Measurements from ENCODE around the gene ATP2B2. TPM values are rescaled to one million over a fixed set of nuclear protein-coding genes. Genes with fewer than 3 reads are reported as not detected.

The ATP2B2 gene
- polyA plus RNA-seq, 2 of the 4 experiments (the other 2 are of a cell fraction) = 0.03 to 0.04 TPM

GRCh38 chr3:10335190-10335738, 170.1 kb downstream of the ATP2B2 start:
- CTCF ChIA-PET = interaction anchor here (0.6 to 2.2 kb wide), 6 partner anchors 9 to 404 kb away, joined by 3 to 26 read pairs (median 3); no protein-coding TSS in a partner anchor
- POLR2A ChIA-PET = no interaction called here
- WGBS (ENCODE audit: missing lambda C conversion rate) = 27% methylated on average over 4 of the region's 4 CpGs
- TF ChIP-seq RCOR1 (IDR thresholded peaks at IDR 0.05; ENCODE audit: low read depth, low read length) = no peak
- TF ChIP-seq TP53 (CRISPR knock-in tag; IDR thresholded peaks at IDR 0.05) = no peak
- TF ChIP-seq EHF (CRISPR knock-in tag; IDR thresholded peaks at IDR 0.05) = no peak
- no peak for TF ChIP-seq CEBPB (IDR thresholded peaks at IDR 0.05)
- TF ChIP-seq TFCP2L1 (CRISPR knock-in tag; IDR thresholded peaks at IDR 0.05) = no peak
- TF ChIP-seq HOXB13 (CRISPR knock-in tag; IDR thresholded peaks at IDR 0.05; ENCODE audit: low read depth) = no peak
- no peak for TF ChIP-seq ELK1 (IDR thresholded peaks at IDR 0.05; ENCODE audit: low read depth, low read length)
- no peak for TF ChIP-seq REST (IDR thresholded peaks at IDR 0.05)
- no peak for TF ChIP-seq JUNB (IDR thresholded peaks at IDR 0.05)
- TF ChIP-seq JUN (IDR thresholded peaks at IDR 0.05) = no peak
- no peak for TF ChIP-seq EP300 (IDR thresholded peaks at IDR 0.05)
- no peak for TF ChIP-seq USF2 (IDR thresholded peaks at IDR 0.05)
- no peak for TF ChIP-seq HEYL (CRISPR knock-in tag; IDR thresholded peaks at IDR 0.05)
- no peak for TF ChIP-seq POLR2A (IDR thresholded peaks at IDR 0.05; ENCODE audit: low read length)
- no peak for TF ChIP-seq MAZ (IDR thresholded peaks at IDR 0.05; ENCODE audit: borderline replicate concordance, low read depth, low read length)
- no peak for TF ChIP-seq FOSL2 (IDR thresholded peaks at IDR 0.05)
- TF ChIP-seq FOSL2 (CRISPR knock-in tag; IDR thresholded peaks at IDR 0.05) = no peak
- no peak for TF ChIP-seq NPAS2 (CRISPR knock-in tag; IDR thresholded peaks at IDR 0.05; ENCODE audit: borderline replicate concordance)
- no peak for TF ChIP-seq ZSCAN20 (CRISPR knock-in tag; IDR thresholded peaks at IDR 0.05)
- FAIRE-seq = no peak
- no peaks in the 10 kb centered on the region for H3K9me3 ChIP-seq
- H3K4me2 ChIP-seq = no peak overlapping the region
- no peak overlapping the region for H3K4me3 ChIP-seq
- ATAC-seq = no peak
- H3K27ac ChIP-seq = no peak overlapping the region
- DNase-seq (ENCODE audit: low read depth in 1 of 2, low spot score in 1 of 2) = no peak
- H3K4me1 ChIP-seq = no peaks in the 10 kb centered on the region

GRCh38 chr3:10334459-10334858, 170.9 kb downstream of the ATP2B2 start:
- TF ChIP-seq RFX5 (IDR thresholded peaks at IDR 0.05) (no peak), RAD21 (conservative IDR thresholded peaks at IDR 0.05 in 1 of 2, IDR thresholded peaks at IDR 0.05 in 1 of 2) (peak in 1 of 2 experiments; percentile 37; a peak in 2 of 5 replicates), CTCF (IDR thresholded peaks at IDR 0.05) (peak; percentile 37; the same call in 2 of the 3 replicates)
- no peaks in the 10 kb centered on the region for H3K4me1 ChIP-seq
- H3K27ac ChIP-seq = no peak overlapping the region
- no peak overlapping the region for H3K4me3 ChIP-seq
- no peaks in the 10 kb centered on the region for H3K9me3 ChIP-seq
- CTCF ChIA-PET = interaction anchor here (0.9 to 2.2 kb wide), 5 partner anchors 9 to 404 kb away, joined by 3 to 26 read pairs (median 3); no protein-coding TSS in a partner anchor
- H3K4me2 ChIP-seq = no peak overlapping the region
- peak; percentile 40 to 65 for DNase-seq (ENCODE audit: low read depth in 1 of 2, low spot score in 1 of 2)
- ATAC-seq = peak; percentile 49 to 79; a peak in 4 of 6 replicates
- 40% methylated on average over 12 of the region's 12 CpGs for WGBS (ENCODE audit: missing lambda C conversion rate)
- POLR2A ChIA-PET = no interaction called here
- FAIRE-seq = no peak
